AG04449 (cell line): Measurements from ENCODE around the gene ALOX15B.

ENCODE experiments used
- CTCF ChIA-PET: fragments of 350-600 bp; formaldehyde crosslinking; extraction: SDS; loops from one replicate; lab custom pipeline; 2021; ENCODE audit warnings: antibody characterized with exemption; lab: Yijun Ruan, JAX
- POLR2A ChIA-PET: fragments of 400-600, 350-600 bp; formaldehyde crosslinking; extraction: SDS; loops from one replicate; lab custom pipeline; 2020; ENCODE audit warnings: antibody characterized with exemption, inconsistent platforms; lab: Yijun Ruan, JAX
- DNase-seq: peaks from one replicate; pipeline ENCODE4 v3.0.0-alpha.2; 2010; ENCODE audit warnings: low read depth, low spot score
- H3K4me3 ChIP-seq: 2 replicates; pipeline ENCODE4 v1.5.1; 2011; ENCODE audit warnings: low read depth, mild to moderate bottlenecking, control low read depth, low read length
- TF ChIP-seq, protein P1 (sequence below): IDR thresholded peaks from one replicate; pipeline ENCODE4 v1.5.1; 2011; ENCODE audit warnings: mild to moderate bottlenecking, moderate library complexity, low read length, control low read depth, inconsistent platforms; ENCODE audit not compliant: insufficient read depth; ENCODE audit errors: missing control alignments

The ALOX15B gene

DNA sequence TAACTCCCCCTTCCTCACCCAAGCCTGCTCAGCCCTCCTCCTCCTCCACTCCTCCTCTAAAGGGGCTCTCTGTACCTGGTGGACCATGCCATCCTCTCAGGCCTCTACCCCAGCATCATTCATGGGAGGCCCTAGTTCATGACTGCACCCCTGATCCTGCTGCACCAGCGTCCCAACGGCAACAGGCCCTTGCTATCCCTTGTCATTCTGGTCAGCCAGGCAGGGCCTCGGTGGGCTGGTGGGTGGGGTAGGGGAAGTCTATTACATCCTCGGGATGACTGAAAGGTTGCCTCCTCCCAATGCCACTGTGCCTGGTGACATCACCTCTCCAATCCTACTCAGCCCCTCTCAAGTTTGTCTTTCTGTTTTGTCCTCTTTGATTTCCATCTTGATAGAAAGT lies 28.9 kb downstream of the ALOX15B start:
- TF ChIP-seq, protein P1, sequence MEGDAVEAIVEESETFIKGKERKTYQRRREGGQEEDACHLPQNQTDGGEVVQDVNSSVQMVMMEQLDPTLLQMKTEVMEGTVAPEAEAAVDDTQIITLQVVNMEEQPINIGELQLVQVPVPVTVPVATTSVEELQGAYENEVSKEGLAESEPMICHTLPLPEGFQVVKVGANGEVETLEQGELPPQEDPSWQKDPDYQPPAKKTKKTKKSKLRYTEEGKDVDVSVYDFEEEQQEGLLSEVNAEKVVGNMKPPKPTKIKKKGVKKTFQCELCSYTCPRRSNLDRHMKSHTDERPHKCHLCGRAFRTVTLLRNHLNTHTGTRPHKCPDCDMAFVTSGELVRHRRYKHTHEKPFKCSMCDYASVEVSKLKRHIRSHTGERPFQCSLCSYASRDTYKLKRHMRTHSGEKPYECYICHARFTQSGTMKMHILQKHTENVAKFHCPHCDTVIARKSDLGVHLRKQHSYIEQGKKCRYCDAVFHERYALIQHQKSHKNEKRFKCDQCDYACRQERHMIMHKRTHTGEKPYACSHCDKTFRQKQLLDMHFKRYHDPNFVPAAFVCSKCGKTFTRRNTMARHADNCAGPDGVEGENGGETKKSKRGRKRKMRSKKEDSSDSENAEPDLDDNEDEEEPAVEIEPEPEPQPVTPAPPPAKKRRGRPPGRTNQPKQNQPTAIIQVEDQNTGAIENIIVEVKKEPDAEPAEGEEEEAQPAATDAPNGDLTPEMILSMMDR = no peak
- POLR2A ChIA-PET = no interaction called here
- H3K4me3 ChIP-seq = no peak overlapping the region
- no peak for DNase-seq
- CTCF ChIA-PET = interaction anchor here (1.1 to 9.9 kb wide), 4 partner anchors 9 to 70 kb away, joined by 3 to 233 read pairs (median 24); partner anchors contain the start of gene ALOXE3

DNA sequence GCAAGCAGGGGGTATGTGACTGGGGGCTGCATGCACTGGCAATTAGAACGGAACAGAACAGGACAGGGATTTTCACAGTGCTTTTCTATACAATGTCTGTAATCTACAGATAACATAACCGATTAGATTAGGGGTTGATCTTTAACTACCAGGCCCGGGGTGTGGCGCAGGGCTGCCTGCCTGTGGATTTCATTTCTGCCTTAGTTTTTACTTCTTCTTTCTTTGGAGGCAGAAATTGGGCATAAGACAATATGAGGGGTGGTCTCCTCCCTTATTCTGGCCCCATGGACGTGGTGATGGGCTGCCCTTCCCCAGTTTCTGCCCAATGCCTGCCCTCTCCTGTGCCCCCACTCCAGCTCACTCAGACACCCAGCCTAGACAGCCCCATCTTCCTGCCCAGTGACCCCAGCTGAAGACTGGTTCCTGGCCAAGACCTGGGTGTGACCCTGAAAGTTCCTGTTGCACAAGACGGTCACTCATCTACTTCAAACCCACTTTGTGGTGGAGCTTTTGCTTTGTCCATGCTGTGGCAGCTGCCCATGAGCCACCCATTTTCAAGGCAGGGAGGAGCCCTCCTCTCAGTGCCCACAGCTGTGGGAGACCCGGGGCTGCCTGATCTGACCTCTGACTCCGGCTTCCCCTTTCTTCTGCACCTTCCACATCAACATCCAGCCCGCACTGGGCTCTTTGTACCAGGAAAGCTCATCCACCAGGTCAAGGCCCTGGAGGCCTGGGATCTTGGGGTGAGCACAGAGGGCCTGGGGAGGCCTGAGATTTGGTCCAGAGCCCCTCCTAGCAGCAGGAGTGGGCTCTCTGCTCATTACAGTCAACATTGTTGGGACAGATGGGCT lies 30.1 kb downstream of the ALOX15B start:
- TF ChIP-seq, protein P1 = no peak
- DNase-seq = no peak
- POLR2A ChIA-PET = no interaction called here
- no peak overlapping the region for H3K4me3 ChIP-seq
- CTCF ChIA-PET = interaction anchor here (1.1 to 9.9 kb wide), 10 partner anchors 10 to 78 kb away, joined by 3 to 233 read pairs (median 10); partner anchors contain the start of gene ALOXE3

DNA sequence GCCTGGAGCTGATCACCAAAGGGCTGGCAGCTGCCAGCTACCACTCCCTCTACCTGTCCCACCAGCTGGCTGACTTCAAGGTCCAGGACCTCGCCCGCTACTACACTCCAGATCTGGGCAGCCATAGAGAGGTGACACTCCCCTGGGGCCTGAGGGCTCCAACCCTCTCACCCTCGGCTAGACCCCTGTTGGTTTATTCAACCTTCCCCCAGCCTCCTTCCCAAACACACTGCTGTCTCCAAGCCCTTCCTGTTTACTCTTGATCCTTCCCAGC lies 30.7 kb downstream of the ALOX15B start:
- TF ChIP-seq, protein P1 = no peak
- DNase-seq = no peak
- CTCF ChIA-PET = interaction anchor here (1.2 to 9.9 kb wide), 9 partner anchors 9 to 79 kb away, joined by 3 to 233 read pairs (median 13); partner anchors contain the start of gene ALOXE3
- no peak overlapping the region for H3K4me3 ChIP-seq
- POLR2A ChIA-PET = no interaction called here

DNA sequence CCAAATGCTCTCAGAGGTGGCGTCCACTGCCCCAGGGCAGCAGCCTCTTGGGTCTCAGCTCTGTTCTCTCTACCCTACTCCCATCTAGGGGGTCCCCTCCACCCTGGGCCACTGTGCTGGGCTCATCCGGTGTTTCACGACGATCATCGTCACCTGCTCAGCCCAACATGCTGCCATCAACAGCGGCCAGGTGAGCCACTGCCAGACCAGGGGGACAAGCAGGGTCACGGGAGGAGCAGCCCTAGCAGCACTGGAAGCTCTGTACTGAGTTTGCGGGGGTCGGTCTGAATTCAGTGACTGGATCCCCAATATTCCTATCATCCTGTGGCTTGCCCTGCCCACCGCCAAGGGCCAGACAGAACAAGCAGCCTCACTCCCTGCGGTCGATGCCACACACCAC lies 32.6 kb downstream of the ALOX15B start:
- TF ChIP-seq, protein P1 = no peak
- POLR2A ChIA-PET = no interaction called here
- no peak overlapping the region for H3K4me3 ChIP-seq
- CTCF ChIA-PET = interaction anchor here (0.6 to 9.9 kb wide), 9 partner anchors 7 to 187 kb away, joined by 3 to 233 read pairs (median 10); partner anchors contain the start of gene ALOXE3
- no peak for DNase-seq

DNA sequence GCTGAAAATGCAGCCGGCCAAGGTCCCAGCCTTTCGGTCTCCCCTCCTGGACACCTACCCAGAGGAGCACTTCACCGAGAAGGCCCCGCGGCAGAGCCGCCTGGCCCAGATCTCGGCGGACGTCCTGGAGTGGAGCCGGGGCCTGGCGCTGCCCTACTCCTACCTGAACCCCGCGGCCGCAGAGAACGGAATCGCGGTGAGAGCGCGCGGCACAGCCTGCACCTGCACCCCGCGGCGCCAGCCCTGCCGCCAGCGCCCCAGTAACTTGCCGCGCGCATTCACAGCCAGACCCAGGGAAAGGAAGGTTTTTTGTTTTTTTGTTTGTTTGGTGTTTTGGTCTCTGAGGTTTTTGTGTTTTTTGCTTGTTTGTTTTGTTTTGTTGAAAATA lies 33.5 kb downstream of the ALOX15B start:
- ChIA-PET POLR2A (no interaction called here), CTCF (interaction anchor here (1.4 to 9.9 kb wide), 4 partner anchors 13 to 30 kb away, joined by 4 to 233 read pairs (median 14); no protein-coding TSS in a partner anchor)
- no peak overlapping the region for H3K4me3 ChIP-seq
- no peak for DNase-seq
- TF ChIP-seq, protein P1 = no peak

DNA sequence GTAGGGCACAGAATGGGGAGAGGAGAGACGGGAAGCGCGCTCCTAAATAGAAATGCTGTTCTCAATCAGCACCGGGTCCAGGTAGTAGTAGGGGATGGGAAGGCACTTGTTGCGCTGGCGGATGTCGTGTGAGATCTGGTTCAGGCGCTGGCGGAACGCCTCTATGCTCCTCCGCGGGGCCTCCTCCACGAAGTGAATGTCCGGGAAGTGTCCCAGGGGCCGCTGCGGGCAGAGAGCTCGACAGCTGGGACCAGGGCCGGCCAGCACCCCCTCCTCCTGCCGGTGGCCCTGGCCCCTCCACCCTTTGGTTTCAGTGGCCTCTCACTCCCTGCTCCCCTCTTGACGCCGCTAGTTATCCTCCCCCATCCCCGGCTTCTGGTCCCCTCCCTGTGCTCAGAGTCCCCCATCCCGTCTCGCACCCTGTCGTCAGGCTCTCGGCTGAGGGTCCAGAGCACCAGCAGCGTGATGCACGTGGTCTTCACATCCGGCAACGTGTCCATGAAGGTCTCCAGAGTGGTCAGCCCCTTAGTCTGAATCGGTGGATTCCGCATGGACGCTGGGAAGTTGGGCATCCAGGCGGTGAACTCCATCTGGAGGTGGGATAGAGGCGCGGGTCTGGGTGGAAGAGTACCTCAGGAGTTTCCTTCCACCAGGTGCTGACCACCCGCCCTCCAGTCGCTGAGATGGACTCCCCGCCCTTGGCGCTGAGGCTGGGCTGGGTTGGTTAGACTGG lies 34.0 kb downstream of the ALOX15B start:
- DNase-seq = no peak
- H3K4me3 ChIP-seq = no peak overlapping the region
- ChIA-PET POLR2A (no interaction called here), CTCF (interaction anchor here (0.9 to 12.4 kb wide), 18 partner anchors 8 to 229 kb away, joined by 3 to 233 read pairs (median 7); partner anchors contain the start of genes ALOX12B and ALOXE3)
- TF ChIP-seq, protein P1 = no peak
